Activated CD8-positive, alpha-beta memory T cell treated with anti-CD3 and anti-CD28 coated beads for 4 hours (primary cell): ENCODE measurements around the gene TXNDC2.

Experiments
- DNase-seq, 2 donors: peaks; one replicate each; pipeline ENCODE4 v3.0.0-alpha.2; 2020; ENCODE audit warnings: low read depth in 2 of 2

TXNDC2 gene

GRCh38 chr18:9913526-9914333 lies 28.0 kb downstream of the TXNDC2 start, which contains the start of gene VAPA:
TSS of gene VAPA (plus strand) at chr18:9914016. CDS start at chr18:9914257, 241 bp downstream.
- peak; percentile 85 to 87 for DNase-seq

DNA sequence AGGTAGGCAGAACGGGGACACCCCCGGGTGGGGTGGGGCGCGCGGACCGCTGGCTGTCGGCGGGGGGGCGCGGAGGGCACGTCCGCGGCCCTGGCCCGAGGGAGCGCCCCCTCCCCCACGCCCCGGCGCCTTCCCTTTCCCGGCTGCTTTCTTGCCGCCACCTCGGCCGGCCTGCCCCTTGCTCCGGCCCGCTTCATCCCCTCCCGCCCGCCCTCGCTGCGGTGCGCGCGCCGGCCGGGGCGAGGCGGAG lies 28.5 kb downstream of the TXNDC2 start:
- DNase-seq: no peak

GRCh38 chr18:9914584-9915290 lies 29.0 kb downstream of the TXNDC2 start:
- peak; percentile 57 to 70 for DNase-seq

DNA sequence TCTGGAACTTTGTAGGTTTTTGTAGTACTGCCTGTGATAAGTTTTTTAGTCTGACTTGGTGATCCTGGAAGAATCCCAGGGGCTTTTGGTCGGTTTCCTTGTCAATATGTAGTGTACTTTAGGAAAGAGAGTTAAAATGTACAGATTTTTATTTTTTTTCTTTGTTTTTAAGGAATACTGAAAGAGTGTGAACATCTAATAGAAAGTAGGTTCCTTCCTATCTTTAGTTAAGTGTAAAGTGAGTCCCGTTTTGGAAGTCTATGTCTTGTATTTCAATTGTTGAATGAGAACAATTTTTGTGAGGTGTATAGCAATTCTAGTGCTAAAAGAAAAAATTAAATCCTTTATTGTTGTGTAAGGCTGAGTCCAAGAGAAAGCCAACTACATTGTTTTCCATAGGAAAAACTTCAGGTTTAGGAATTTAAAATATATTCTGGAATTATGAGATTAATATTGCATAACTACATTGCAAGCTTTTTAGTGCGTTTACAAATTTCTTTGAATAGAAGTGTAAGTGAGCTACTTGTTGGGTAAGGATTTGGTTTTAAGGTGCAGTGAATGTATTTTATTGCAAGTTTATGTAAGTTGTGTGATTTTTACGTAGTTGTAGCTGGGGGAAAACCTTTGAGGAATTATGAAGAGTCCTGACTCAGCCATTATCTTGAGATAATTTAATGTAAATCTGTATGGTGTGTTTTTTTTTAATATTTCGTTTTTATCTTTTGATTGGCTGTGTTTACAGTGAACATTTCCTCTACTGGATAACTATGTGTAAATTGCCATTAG lies 29.7 kb downstream of the TXNDC2 start:
- no peak for DNase-seq

DNA sequence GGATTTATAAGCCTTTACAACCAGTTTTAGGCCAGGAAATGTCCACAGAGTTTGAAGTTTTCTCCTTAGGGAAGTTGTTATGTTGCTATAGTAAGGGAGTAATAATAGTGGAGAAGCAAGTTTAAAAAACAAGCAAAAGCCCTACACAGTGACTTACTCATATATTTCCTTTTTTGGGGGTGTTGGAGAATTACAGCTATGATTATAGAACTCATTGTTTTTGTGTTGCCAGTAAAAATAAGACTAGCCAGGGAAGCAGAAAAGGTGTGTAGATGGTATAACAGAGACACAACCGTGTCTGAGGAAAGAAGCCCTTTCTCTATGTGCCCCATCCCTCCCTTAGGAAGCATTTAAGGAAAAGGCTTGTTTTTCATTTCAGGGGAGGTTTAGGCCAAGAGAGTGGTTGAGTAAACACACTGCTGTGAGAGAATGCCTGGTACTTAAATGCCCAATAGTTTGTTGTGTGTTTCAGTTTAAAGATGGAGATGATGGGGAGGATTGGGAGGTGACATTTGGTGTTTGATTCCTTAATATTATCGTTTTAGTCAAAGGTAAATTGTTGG lies 30.4 kb downstream of the TXNDC2 start:
- no peak for DNase-seq

DNA sequence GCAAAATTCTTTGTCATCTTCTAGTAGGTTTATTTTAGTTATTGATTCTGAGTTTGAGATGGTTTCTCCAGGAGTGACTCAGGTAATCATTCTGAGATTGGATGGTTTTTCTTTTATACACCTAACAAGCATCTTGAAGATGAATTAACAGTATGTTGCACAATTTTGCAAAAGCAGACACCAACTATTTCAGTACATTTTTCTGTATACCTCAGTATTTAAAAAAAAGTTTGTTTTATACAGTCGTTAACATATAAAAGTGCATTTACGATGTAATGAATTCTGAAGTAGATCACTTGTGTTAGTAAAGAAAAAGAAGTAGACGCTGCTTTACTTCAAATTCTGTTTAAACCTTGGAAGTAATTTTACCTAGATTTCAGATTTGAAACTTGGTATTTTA lies 31.0 kb downstream of the TXNDC2 start:
- no peak for DNase-seq

- DNase-seq: no peak
Measured at GRCh38 chr18:9918016-9918680, 32.4 kb downstream of the TXNDC2 start.

- no peak for DNase-seq
Measured at GRCh38 chr18:9919564-9920232, 33.9 kb downstream of the TXNDC2 start.

GRCh38 chr18:9922592-9923311 lies 37.0 kb downstream of the TXNDC2 start:
- DNase-seq: no peak

DNA sequence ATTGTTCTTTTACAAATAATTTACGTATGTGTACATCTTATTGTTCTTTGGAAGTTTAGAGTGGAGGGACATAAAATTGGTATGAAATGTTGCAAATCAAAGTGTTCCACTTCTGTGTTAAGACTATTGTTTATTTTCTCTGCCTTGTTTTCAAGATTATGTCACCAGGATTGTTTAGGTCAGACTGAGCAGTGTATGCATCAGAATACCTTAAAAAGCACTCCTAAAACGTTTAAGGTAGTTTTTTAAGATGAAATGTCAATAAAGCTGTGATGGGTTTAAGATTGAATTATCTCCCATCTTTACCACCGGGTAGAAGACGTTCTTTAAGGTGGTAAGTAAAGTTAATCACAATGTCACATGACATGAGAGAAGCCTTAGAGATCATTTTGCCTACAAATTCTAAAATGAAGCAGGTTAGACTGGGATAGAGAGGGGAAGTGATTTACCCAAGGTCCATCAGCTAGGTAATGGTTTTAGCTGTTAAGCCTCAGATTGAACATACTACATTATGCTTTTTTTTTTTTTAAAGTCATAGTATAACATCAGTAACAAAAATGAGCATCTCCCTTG lies 38.7 kb downstream of the TXNDC2 start:
- DNase-seq: no peak

- DNase-seq: no peak
Measured at GRCh38 chr18:9925369-9925768, 39.6 kb downstream of the TXNDC2 start.

- DNase-seq: no peak
Measured at GRCh38 chr18:9925795-9926194, 40.0 kb downstream of the TXNDC2 start.

DNA sequence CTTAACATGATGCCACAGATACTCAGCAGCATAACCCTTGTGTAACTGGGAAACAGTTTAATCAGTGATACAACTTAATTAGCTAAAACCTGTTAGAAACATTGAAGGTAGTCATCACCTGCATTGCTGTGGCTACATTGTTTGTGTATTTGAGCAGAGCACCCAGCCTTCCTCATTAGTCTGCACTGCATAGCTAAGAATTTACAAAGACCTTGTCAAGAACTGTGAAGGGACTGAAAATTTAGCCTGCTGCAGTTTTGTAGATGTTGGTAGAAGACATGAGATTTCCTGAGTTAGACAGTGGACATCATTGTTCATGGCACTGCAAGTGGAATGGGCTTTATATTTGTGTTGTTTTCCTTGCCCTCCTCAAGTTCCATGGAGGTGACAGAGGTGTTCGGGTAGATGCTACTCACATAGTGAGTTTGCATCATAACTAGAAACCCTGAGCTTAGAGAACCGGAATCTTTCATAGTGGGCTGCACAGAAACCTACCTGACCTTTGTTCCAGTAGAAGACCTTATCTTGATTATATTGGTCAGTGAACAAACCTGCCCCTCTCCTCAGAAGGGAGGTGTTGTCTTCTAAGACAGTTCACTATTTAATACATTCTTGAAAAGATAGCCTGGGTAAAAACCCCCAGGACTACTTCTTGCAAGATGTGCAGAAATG lies 40.6 kb downstream of the TXNDC2 start:
- no peak for DNase-seq

- DNase-seq: no peak
Measured at GRCh38 chr18:9926977-9927376, 41.2 kb downstream of the TXNDC2 start.

GRCh38 chr18:9927392-9928063 lies 41.8 kb downstream of the TXNDC2 start:
- DNase-seq: no peak

DNA sequence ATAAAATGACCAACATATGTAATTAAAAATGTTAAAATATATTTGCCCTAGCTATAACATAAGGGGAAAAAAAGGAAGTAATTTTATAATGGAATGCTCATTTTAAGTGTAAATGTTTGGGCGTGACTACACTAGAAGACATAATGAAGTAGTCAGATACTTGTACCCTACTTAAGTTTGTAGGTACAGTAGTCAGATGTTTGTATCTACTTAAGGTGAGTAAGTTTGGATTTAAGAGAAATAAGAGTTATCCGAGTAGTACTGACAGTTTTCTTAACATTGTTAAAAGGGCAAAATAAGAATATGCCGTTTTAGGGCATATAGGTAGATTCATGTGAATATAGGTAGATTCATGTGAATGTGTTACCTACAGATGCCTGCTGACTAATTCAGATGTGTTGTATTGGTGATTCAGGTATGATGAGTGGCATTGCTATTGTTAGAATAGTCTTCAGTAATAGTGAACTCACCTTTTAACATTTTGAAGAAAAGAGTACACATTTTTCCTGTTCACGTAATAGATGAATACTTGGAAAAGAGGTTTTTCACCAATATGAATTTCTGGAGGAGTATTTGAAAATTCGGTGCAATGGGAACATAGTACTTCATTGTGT lies 43.0 kb downstream of the TXNDC2 start:
- no peak for DNase-seq

DNA sequence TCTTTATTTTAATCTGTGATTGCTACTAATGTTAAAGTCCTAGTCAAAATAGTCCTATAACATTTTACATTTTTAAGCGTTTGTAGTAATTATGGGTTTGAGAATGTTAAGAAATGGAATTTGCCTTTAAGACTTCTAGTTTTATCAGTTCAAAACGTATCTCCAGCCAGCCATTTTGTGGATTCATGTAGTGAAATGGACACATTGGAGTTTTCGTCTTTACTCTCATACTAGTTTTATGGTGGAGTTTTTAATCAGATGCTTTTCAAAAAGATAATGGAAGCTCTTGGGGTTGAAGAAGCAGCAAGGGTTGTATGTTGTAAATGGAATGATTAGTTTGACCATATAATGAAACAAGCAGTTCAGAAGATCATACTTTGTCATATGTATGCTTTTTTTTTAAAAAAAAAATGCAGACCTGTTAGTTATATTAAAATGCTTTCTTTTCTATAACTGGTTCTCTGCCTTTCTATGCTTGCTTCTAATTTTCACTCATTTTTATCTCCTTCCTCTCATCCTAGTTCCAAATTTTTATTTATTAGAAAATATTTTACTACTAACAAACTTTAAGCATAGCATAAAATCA lies 44.6 kb downstream of the TXNDC2 start:
- DNase-seq: no peak

- no peak for DNase-seq
Measured at GRCh38 chr18:9931146-9931545, 45.4 kb downstream of the TXNDC2 start.
